Stimulated activated CD8-positive, alpha-beta memory T cell treated with anti-CD3 and anti-CD28 coated beads, Interleukin-15, amount 100 ng/mL, for 48 hours (primary cell): ENCODE measurements around the gene ELFN2.

Source experiments
- DNase-seq, 2 donors: peaks; one replicate each; pipeline ENCODE4 v3.0.0-alpha.2; 2020; ENCODE audit warnings: low read depth in 2 of 2

ELFN2 gene

GRCh38 chr22:37357446-37358075, 69.7 kb downstream of the ELFN2 start:
- no peak for DNase-seq

GRCh38 chr22:37356922-37357321, 70.4 kb downstream of the ELFN2 start:
- DNase-seq, result no peak

- no peak for DNase-seq
These were observed 72.1 kb downstream of the ELFN2 start for GRCh38 chr22:37355174-37355573.

- no peak for DNase-seq
These were observed 72.6 kb downstream of the ELFN2 start for GRCh38 chr22:37354670-37355069.

- no peak for DNase-seq
These were observed 73.0 kb downstream of the ELFN2 start for GRCh38 chr22:37354261-37354660.

- DNase-seq, result no peak
These were observed 73.4 kb downstream of the ELFN2 start for GRCh38 chr22:37353839-37354238.

- no peak for DNase-seq
These were observed 74.8 kb downstream of the ELFN2 start for GRCh38 chr22:37352481-37352880.

GRCh38 chr22:37351232-37351631, 76.0 kb downstream of the ELFN2 start:
- DNase-seq, result no peak

- no peak for DNase-seq
These were observed 78.0 kb downstream of the ELFN2 start for GRCh38 chr22:37349043-37349814.

GRCh38 chr22:37346505-37346895, 80.8 kb downstream of the ELFN2 start:
- no peak for DNase-seq

GRCh38 chr22:37345863-37346504, 81.3 kb downstream of the ELFN2 start:
- DNase-seq, result no peak

GRCh38 chr22:37344735-37345449, 82.4 kb downstream of the ELFN2 start:
- DNase-seq, result no peak

- no peak for DNase-seq
These were observed 83.2 kb downstream of the ELFN2 start for GRCh38 chr22:37343863-37344734.

- DNase-seq, result no peak
These were observed 83.9 kb downstream of the ELFN2 start for GRCh38 chr22:37343348-37343747.

GRCh38 chr22:37342065-37342464, 85.2 kb downstream of the ELFN2 start:
- no peak for DNase-seq

- DNase-seq, result no peak
These were observed 86.7 kb downstream of the ELFN2 start for GRCh38 chr22:37340331-37341262.

- DNase-seq, result no peak
These were observed 88.6 kb downstream of the ELFN2 start for GRCh38 chr22:37338539-37339246.

GRCh38 chr22:37337204-37337943, 89.9 kb downstream of the ELFN2 start:
- DNase-seq, result no peak

- DNase-seq, result no peak
These were observed 90.7 kb downstream of the ELFN2 start for GRCh38 chr22:37336579-37336978.
